ENCODE data around the gene GAL3ST2. TPM values are rescaled to one million over a fixed set of nuclear protein-coding genes. Genes with fewer than 3 reads are reported as not detected.

Gene GAL3ST2
- total RNA-seq, 4 donors from 2014 or later = 0.21 to 0.29 TPM; not detected in 2

DNA sequence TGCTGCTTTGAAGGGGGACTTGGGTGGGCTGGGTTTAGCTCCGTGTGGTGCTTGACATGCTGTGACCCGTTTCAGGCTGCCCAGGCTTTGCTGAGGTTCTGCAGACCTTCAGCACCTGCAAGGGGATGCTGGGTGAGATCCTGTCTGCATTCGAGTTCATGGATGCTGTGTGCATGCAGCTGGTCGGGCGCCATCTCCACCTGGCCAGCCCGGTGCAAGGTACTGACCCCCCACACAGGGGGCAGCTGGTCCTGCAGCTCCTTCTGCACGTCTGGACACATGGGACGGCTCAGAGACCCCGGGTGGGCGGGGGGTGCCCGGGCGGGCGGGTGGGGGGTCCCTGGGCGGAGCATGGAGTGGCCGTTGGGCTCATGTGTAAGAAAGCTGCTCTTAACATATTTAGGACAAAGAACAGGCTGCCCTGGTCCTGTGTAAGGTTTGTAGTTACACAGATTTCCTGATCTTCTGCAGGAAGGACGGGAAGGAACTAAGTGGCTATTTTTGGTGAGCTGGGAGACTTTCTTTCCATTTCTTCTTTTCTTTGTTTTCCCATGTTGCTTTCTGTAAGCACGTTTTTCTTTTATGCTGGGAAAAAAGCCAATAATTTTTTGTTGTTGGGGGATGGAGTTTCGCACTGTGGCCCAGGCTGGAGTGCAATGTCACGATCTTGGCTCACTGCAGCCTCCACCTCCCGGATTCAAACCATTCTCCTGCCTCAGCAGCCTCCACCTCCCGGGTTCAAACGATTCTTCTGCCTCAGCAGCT, 26.4 kb upstream of the GAL3ST2 start:
- no peaks in the 10 kb centered on the region for H3K36me3 ChIP-seq
- no peaks in the 10 kb centered on the region for H3K9me3 ChIP-seq
- no peaks in the 10 kb centered on the region for H3K4me1 ChIP-seq
- TF ChIP-seq, protein P1, sequence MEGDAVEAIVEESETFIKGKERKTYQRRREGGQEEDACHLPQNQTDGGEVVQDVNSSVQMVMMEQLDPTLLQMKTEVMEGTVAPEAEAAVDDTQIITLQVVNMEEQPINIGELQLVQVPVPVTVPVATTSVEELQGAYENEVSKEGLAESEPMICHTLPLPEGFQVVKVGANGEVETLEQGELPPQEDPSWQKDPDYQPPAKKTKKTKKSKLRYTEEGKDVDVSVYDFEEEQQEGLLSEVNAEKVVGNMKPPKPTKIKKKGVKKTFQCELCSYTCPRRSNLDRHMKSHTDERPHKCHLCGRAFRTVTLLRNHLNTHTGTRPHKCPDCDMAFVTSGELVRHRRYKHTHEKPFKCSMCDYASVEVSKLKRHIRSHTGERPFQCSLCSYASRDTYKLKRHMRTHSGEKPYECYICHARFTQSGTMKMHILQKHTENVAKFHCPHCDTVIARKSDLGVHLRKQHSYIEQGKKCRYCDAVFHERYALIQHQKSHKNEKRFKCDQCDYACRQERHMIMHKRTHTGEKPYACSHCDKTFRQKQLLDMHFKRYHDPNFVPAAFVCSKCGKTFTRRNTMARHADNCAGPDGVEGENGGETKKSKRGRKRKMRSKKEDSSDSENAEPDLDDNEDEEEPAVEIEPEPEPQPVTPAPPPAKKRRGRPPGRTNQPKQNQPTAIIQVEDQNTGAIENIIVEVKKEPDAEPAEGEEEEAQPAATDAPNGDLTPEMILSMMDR (IDR thresholded peaks at IDR 0.05) = no peak
- no peak for TF ChIP-seq POLR2A (IDR thresholded peaks at IDR 0.05)
- no peak overlapping the region for H3K4me3 ChIP-seq
- DNase-seq = no peak
- no peak overlapping the region for H3K27ac ChIP-seq
- no peaks in the 10 kb centered on the region for H3K27me3 ChIP-seq
- intact Hi-C loops (cut with DNase I; ENCODE audit: low total_unique reads) = no loop called here

DNA sequence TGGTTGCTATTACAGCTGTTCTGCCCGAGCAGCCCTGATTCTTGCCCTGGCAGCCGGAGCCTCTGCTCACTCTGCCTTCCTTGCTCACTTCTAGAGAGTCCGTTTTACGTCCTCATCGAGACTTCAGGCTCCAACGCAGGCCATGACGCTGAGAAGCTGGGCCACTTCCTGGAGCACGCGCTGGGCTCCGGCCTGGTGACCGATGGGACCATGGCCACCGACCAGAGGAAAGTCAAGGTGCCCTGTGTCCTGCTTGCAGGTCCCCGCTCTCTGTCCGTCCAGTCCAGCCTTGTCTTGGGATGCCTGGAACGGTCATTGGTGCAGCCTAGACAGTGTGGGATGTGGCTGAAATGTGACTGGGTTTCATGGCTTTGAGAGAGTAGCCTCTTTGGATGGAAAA, 25.5 kb upstream of the GAL3ST2 start:
- intact Hi-C loops (cut with DNase I; ENCODE audit: low total_unique reads) = no loop called here
- Histone ChIP-seq H3K4me1 (no peaks in the 10 kb centered on the region), H3K27me3 (no peaks in the 10 kb centered on the region), H3K9me3 (no peaks in the 10 kb centered on the region), H3K36me3 (no peaks in the 10 kb centered on the region), H3K4me3 (no peak overlapping the region), H3K27ac (no peak overlapping the region)
- TF ChIP-seq, protein P1 (IDR thresholded peaks at IDR 0.05) = no peak
- no peak for TF ChIP-seq POLR2A (IDR thresholded peaks at IDR 0.05)
- no peak for DNase-seq

DNA sequence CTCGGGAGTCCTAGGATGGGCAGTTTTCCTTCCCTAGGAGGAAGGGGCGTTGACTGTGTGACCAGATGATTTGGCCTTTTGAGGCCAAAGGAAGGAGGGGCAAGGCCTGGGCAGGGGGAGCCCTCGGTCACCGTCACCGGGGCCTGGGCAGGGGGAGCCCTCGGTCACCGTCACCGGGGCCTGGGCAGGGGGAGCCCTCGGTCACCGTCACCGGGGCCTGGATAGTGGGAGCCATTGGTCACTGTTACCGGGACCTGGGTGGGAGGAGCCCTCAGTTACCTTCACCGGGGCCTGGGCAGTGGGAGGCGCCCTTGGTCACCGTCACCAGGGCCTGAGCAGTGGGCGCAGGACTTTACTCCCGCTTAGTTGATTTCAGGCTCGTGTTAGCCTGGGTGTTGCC, 24.8 kb upstream of the GAL3ST2 start:
- intact Hi-C loops (cut with DNase I; ENCODE audit: low total_unique reads) = no loop called here
- DNase-seq = no peak
- H3K27me3 ChIP-seq = no peaks in the 10 kb centered on the region
- H3K4me1 ChIP-seq = no peaks in the 10 kb centered on the region
- H3K27ac ChIP-seq = no peak overlapping the region
- TF ChIP-seq, protein P1 (IDR thresholded peaks at IDR 0.05) = no peak
- TF ChIP-seq POLR2A (IDR thresholded peaks at IDR 0.05) = no peak
- no peaks in the 10 kb centered on the region for H3K9me3 ChIP-seq
- no peaks in the 10 kb centered on the region for H3K36me3 ChIP-seq
- no peak overlapping the region for H3K4me3 ChIP-seq

DNA sequence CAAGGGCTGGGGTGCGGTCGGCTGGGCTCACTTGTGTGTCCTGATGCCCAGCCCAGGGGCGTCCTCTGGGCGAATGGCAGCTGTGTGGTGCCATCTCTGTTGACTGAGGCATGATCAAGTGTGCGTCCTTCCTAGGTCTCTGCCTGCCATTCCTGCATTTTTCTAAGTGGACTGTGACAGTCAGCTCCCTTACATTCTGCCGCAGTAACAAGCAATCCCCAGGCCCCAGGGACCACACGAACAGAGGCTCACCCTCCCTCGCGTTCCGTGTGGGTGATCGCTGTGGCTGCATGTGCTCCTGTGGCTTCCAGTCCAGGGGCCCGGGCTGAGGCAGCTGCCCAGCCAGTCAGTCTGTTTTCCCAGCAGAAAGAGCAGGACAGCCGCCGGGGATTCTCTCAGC, 24.4 kb upstream of the GAL3ST2 start:
- Histone ChIP-seq H3K9me3 (no peaks in the 10 kb centered on the region), H3K4me1 (no peaks in the 10 kb centered on the region), H3K36me3 (no peaks in the 10 kb centered on the region), H3K4me3 (no peak overlapping the region), H3K27me3 (no peaks in the 10 kb centered on the region), H3K27ac (no peak overlapping the region)
- TF ChIP-seq POLR2A (IDR thresholded peaks at IDR 0.05) = no peak
- TF ChIP-seq, protein P1 (IDR thresholded peaks at IDR 0.05) = no peak
- intact Hi-C loops (cut with DNase I; ENCODE audit: low total_unique reads) = no loop called here
- no peak for DNase-seq

DNA sequence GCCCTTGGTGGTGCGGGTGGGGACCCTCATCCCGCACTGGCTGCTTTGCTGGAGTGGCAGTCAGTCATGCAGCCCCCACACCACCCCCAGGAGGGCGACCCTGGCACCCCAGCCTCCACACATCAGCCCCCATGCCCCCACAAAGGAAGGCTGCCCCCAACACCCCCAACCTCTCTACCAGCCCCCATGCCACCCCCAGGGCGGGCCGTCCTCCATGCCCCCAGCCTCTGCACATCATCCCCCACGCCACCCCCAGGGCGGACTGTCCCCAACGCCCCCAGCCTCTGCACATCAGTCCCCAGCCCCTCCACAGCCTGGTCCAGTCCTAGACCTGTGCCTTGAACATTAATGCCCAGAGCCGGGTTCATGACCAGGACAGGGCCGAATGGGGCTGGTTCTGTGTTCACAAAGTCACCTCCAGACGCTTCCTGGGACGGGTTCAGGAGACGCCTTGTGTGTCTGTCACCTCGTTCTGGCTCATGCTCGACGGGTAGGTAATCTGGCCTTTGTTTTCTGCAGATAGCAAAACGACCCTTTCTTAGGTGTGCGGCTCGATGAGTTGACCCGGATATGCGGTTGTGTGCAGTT, 23.8 kb upstream of the GAL3ST2 start:
- Histone ChIP-seq H3K4me1 (no peaks in the 10 kb centered on the region), H3K27ac (no peak overlapping the region), H3K36me3 (no peaks in the 10 kb centered on the region), H3K4me3 (no peak overlapping the region), H3K27me3 (no peaks in the 10 kb centered on the region), H3K9me3 (no peaks in the 10 kb centered on the region)
- no peak for DNase-seq
- intact Hi-C loops (cut with DNase I; ENCODE audit: low total_unique reads) = no loop called here
- TF ChIP-seq, protein P1 (IDR thresholded peaks at IDR 0.05) = no peak
- TF ChIP-seq POLR2A (IDR thresholded peaks at IDR 0.05) = no peak

All from uterus (tissue), 4 donors.